DMS 273 (cell line): ENCODE measurements around the gene GABARAPL2.
"Not testable (repeated sequence)": the region's sequence is repeated elsewhere in the genome, so short reads cannot be mapped to it uniquely, and the experiment has no call there.

ENCODE experiments used
- DNase-seq: peaks from one replicate; lab custom pipeline; 2025; ENCODE audit not compliant: unreplicated experiment; lab: John Stamatoyannopoulos, UW

GABARAPL2 gene

GRCh38 chr16:75590920-75591843 is 25.0 kb downstream of the GABARAPL2 start:
- peak; percentile 56 for DNase-seq

DNA sequence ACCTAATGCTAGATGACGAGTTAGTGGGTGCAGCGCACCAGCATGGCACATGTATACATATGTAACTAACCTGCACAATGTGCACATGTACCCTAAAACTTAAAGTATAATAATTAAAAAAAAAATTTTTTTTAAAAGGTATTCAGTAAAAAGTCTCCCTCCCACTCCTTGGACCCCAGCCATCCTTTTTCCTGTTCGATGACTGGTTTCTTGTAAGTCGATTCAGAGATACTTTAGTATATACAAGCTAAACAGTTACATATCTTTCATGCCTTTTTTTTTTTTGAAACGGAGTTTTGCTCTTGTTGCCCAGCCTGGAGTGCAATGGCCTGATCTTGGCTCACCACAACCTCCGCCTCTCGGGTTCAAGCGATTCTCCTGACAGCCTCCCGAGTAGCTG is 25.7 kb downstream of the GABARAPL2 start:
- DNase-seq, result not testable (repeated sequence)

- DNase-seq, result no peak
Measured at GRCh38 chr16:75593308-75593707, 27.1 kb downstream of the GABARAPL2 start.

DNA sequence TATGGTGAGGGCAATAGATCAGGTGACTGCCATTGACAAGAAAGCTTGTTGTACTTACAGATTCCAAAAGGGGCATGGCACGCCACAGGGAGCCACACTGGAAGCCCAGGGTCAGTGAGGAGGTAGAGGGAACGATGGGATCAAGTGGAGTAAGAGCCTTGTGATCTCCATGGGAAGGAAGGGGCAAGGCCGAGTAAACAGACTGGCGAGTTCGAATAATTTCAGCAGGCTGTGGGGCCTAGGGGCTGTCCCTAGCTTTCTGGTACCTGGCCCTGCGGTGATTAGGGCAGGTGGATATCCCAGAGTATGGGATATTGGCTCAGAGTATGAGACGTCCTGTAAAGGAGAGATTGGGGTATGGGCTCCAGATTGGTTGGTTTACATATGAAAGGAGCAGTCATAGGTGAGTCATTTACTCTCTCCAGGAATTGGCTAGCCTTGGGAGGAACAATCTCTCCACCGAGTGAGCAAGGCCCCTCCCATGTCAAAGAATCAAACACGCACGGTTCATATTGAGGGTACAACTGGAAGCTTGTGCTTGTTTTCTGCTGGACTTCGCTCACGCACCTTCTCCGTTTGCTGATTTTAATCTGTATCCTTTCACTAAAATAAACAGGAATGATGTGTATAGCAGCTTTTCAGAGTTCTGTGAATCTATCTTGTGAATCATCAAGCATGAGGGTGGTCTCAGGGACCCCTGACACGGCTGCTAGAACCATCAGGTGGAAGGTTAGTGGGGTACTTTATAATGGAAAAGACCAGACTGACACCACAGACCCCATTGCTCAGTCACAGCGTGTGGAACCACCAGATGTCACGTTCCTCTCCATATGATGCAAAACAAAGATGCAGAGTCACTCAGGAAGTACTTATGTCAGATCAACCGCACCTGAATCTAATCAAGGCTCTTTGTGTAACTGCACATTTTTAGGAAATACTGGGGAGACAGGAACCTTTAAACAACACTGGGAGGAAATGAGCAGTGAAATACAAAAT is 27.9 kb downstream of the GABARAPL2 start:
- peak; percentile 66 for DNase-seq

GRCh38 chr16:75599452-75600277 is 33.5 kb downstream of the GABARAPL2 start:
- no peak for DNase-seq

GRCh38 chr16:75603241-75603640 is 37.1 kb downstream of the GABARAPL2 start:
- DNase-seq, result no peak

DNA sequence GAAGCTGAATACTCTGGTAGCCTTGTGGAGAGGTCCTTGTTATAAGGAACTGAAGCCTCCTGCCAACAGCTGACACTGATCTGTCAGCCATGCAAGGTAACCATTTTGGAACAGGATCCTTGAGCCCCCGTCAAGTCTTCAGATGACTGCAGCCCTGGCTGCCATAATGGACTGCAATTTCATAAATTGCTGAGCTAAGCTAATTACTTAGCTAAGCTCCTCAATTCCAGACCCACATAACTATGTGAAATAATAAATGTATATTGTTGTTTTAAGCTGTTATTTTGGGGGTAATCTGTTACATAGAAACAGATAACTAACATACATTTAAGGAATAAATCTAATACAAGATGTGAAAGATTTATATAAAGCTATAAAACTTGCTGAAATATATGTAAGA is 40.3 kb downstream of the GABARAPL2 start:
- DNase-seq, result no peak

- DNase-seq, result no peak
Measured at GRCh38 chr16:75614066-75614897, 48.1 kb downstream of the GABARAPL2 start.

- DNase-seq, result no peak
Measured at GRCh38 chr16:75615619-75616018, 49.4 kb downstream of the GABARAPL2 start.

- DNase-seq, result no peak
Measured at GRCh38 chr16:75616521-75617010, 50.4 kb downstream of the GABARAPL2 start.

DNA sequence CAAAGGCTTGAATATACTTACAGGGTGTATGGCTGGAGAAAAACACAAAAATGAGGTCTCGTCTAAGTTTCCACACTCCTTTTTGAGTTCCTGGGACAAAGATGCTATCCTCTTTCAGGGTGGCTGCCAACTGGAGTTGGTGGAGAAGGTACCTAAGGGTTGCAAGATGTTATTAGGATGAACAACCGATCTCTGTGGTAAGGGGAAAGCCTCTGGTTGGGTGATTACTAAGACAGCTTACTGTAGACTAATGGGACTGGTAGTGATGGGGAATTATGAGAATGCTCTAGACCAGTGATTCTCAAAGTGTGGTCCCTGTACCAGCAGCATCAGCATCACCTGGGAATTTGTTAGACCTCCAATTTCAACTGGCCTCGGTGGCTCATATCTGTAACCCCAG is 50.9 kb downstream of the GABARAPL2 start:
- DNase-seq, result no peak

DNA sequence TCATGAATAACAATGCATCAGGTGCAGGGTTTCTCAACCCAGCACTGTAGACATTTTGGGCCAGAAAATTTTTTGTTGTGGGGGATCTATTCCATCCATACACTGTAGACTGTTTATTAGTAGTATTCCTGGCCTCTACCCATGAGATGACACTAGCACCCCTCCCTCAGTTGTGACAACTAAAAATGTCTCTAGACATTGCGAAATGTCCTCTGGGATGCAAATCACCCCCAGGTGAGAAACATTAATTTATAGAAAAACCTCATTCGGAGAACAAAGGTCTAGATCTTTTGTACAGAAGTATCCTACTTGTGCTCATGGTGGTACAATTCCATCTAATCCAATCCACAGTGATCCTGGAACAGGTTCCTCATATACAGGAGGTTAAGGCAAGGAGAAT is 52.6 kb downstream of the GABARAPL2 start:
- DNase-seq, result no peak

DNA sequence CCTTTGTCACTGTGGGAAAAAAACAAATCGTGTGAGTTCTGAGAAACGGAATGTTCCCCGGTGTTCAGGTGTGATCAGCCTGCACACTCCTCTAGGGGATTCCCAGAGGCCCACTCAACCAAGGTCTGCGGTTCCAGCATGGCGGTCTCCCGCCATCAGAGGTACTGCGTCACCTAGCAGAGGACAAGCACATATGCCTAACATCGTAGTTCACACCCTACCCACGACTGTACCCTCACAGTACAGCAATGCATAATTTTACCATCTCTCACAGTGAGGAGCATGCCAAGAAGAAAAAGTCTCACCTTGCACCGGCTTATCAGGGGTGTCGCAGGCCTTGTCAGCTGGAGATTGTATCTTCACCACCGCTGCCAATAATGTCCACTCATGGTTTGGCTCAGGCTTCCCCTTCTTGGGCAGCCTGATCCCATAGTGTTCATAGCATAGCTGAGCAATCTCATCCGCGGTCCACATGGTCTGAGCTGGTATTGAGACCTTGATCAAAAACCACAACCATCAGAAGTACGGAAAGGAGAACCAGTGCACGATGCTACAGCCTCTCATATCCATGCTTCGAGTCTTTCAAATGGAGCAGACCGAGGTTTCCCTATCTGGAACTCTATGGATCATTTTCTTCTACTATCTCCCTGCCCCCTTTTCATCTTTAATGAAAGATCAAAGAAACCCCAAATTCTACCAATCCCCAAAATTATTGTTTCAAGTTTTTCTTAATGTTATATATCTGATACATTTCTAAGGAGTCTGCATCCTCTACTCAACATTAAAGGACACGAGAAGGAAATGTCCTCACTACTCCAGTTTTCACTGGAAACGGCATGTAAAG is 54.4 kb downstream of the GABARAPL2 start:
- no peak for DNase-seq

- DNase-seq, result peak; percentile 63
Measured at GRCh38 chr16:75621170-75621477, 54.9 kb downstream of the GABARAPL2 start.

DNA sequence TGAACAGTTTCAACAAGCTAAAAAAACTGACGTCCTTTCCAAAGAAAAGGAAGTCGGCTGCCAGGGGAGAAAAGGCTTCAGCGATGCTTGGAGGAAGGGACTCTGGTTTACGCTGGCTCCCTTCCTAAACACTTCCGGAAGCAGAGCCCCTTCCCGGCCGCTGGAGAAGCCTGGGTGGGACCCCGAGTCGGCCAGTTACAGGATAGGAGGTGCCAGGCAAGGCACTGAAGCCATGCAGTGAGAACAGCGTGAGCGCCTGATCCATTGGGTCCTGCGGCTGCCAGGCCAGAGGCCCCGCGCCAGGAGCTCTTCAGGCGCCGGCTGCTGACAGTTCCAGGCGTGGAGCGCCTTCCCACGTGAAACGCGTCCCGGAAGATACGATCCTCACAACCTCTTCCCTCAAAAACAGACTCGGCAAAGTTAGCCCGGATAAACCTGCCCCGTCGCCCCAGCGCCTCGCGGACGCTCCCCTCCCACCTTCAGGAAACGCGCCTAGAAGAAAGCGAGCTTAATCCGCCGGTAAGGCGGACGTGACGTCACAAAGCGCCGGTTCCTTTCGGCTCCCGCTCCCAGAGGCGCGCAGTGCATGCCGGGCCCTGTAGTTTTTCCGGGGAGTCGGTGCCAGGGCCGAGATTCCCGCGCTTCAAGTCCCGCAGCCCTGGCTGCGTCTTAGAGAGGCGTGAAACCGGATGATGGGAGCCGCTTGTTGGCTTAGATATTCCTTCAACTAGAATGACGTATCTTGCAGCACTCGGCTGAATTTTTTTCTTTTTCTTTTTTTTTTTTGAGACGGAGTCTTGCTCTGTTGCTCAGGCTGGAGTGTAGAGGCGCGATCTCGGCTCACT is 56.8 kb downstream of the GABARAPL2 start, which contains the start of gene ADAT1:
TSS of gene ADAT1 (minus strand) at position 521 of the 845 bp plus-strand sequence. CDS start 2,482 bp downstream, outside the sequence.
- DNase-seq, result peak; percentile 99

DNA sequence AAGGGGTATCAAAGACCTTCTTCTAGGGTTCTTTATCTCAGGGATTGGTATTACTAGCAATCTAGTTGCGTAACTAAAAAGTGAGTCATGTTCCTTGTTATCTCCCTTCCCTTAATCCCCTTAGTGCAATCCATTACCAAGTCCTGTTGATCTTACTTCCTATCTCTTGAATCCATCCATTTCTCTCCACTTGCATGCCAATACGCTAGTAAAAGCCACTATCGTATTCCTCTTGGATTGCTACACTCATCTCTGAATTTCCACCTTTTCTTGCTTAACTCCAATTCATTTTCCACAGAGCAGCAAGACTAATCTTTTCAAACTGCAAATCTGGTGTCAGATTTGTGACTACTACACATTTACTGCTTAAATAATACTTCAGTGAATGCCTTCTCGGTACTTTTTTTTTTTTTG is 58.7 kb downstream of the GABARAPL2 start:
- no peak for DNase-seq

DNA sequence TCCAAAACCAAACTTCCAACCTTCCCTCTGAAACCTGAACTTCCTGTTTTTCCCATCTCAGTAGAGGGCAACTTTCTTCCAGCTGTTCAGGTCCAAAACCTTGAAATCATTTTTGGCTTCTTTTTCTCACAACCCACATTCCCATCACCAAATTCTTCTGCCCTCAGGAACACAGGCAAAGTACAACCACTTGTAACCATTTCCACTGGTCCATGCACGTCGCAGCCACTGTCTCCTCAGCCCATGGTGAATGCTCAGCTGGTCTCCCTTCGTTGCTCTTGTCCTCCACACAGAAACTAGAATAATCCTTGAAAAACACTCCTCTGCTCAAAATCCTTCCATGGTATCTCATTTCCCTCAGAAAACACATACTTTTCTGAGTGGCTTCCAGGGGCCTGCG is 60.6 kb downstream of the GABARAPL2 start:
- no peak for DNase-seq
